ENCODE measurements around the gene PARPBP.
"Not testable (repeated sequence)": the region's sequence is repeated elsewhere in the genome, so short reads cannot be mapped to it uniquely, and the experiment has no call there.

PARPBP gene

DNA sequence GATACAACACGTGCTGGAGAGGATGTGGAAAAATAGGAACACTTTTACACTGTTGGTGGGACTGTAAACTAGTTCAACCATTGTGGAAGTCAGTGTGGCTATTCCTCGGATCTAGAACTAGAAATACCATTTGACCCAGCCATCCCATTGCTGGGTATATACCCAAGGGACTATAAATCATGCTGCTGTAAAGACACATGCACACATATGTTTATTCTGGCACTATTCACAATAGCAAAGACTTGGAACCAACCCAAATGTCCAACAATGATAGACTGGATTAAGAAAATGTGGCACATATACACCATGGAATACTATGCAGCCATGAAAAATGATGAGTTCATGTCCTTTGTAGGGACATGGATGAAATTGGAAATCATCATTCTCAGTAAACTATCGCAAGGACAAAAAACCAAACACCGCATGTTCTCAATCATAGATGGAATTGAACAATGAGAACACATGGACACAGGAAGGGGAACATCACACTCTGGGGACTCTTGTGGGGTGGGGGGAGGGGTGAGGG, 27.1 kb downstream of the PARPBP start:
- ATAC-seq: not testable (repeated sequence)

DNA sequence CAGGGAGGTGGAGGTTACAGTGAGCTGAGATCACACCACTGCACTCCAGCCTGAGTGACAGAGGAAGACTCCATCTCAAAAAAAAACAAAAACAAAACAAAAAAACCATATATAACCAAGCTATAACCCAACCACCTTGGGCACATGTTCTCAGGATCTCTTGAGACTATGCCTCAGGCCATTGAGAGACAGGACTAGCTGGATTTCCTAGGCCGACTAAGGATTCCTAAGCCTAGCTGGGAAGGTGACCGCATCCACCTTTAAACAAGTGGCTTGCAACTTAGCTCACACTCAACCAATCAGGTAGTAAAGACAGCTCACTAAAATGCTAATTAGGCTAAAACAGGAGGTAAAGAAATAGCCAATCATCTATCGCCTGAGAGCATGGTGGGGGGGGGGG, 35.2 kb downstream of the PARPBP start:
- DNase-seq, ATAC-seq: not testable (repeated sequence)

More for the DNA sequence above, 27.1 kb downstream of the PARPBP start:
- not testable (repeated sequence) for DNase-seq

DNA sequence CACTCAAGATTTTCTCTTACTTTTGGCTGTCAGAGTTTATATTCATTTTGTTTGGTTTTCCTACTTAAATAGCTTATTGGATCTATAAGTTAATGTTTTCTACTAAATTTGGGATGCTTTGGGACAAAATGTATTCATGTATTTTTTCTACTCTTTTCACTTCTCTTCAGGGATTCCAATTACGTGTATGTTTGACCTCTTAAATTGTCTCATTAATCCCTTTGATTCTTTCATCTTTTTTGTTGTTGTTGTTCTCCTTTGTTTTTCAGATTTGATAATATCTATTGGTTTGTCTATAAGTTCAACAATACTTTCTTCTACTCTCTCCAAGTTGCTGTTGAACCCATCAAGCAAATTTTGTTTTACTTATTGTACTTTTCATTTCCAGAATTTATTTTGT, 43.4 kb downstream of the PARPBP start:
- DNase-seq (no peak), ATAC-seq (no peak)

DNA sequence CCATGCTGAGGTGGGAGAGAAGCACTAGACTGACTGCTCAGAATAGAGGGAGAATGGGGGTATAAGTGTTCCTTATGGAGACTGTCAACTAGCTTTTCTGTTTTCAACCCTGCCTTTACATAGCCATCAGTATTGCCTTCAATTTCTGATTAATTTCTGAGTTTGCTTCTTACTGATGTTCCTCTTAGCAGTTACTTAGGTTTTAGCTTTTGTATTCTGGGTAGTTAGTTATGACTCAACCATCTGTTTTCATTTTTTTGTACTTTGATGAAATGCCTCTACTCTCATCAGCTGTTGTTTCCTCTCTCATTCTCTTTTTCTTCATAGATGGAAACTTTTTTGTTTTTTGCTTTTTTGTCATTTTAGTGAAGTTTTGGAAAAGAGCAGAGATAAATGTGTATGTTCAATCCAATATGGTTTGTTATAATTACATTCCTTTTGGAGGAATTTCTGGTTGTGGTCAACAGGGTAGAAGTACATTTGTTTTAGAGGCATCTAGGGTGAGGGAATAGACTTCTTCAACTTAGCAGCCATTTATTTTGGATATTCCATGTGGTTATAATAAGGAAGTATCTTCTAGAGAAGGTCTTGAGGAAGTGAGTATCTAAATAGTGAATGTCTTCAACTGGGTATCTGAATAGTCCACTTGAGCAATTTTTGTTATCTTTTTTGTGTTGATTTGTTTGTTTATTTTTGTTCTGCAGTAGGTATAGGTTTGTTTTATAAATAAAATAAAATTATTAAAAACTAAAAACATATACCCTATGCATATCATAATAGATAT, 48.0 kb downstream of the PARPBP start:
- ATAC-seq (peak; percentile 32), DNase-seq (no peak)

DNA sequence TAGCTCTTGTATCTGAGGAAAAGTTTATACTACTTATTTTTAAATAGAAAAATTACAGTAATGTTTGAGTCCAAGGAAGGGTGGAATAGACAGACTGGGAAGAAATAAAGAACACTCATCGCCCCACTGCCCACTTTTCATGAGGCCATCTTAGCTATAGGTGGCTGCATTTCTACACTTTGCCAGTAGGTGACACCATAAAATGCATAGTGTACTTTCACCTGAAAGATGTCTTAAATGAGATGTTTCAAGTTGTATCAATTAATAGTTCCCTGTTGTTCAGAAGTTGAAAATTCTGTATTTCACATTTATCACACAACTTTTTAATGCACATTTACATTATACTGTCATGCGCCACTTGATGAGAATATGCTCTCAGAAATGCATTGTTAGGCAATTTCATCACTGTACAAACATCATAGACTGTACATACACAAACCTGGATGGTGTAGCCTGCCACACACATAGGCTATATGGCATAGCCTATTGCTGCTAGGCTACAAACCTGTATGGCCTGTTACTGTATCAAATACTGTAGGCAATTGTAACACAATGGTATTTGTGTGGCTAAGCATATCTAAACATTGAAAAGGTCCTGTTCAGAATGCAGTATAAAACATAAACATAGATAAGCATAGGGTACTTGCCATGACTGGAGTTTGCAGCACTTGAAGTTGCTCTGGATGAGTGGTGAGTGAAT, 50.1 kb downstream of the PARPBP start:
- ATAC-seq (no peak), DNase-seq (peak; percentile 8)

DNA sequence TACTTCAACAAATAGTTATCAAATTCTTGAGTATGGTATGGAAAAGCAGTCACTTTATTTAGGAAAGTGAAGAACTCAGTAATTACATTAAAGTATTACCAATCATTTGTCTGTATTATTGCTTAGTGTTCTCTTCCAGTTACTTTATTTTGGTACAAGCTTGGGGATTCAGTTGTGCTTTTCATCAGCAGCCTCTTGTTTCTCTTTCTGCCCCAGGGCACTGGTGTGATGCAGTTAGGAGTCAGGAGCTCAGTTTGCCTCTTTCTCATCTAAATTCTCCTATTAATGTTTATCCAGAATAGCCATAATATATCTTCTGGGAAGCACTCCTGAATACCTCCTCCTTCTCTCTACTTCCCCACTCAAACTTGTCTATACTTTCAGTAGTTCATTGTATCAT, 52.0 kb downstream of the PARPBP start:
- DNase-seq: no peak

DNA sequence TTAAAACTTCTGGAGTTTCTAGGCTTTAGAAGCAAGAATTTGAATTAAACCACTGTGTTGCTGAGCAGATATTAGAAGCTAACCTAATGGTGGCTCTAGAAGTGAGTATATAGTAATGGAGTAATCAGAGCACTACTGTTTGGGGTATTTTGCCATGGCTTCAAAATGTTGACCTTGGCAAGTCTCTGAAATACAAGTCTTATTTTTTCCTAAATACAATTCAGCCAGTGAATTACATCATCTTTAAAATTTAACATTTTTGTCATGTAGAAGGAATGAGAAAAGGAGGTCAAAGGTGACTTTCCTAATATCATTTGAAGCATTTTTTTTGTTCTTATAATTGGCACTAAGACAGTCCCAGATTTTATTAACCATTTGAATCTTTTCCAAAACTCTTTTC, 52.5 kb downstream of the PARPBP start:
- DNase-seq: no peak
- ATAC-seq: no peak

More for the DNA sequence above, 52.0 kb downstream of the PARPBP start:
- ATAC-seq: no peak

DNA sequence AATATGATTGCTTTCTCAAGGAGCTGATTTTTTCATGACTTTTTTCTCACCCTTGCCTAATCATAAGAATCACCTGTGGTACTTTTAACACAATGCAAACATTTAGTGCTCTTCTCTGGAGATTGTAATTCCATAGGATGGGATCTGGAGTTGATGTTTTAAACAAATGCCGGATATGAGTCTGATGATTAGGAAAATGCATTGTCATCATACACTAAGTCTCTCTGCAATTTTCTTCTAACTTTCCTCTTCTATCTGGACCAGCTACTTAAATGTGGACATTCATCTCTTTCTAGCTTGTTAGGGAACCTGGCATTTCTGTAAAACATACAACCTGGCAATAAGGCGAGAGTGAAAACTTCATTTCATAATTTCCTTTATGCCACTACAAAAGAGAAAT, 54.1 kb downstream of the PARPBP start:
- ATAC-seq: no peak
- no peak for DNase-seq

DNA sequence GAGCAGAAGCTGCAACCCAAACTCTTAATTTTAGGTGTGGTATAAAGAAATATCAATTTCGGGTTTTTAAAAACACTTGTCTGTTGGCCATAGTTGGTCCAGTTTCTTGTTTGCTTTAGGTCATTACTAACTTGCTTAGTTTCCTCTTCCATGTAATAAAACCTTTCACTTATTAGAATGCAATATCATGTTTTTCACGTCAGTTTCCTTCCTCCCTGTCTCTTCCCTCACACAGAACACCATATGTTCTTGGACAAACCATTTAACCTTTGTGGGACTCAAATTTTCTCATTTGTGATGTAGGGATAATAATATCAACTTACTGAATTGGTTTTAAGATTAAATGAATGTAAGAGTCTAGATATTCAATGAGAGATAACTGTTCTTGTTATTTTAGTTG, 54.8 kb downstream of the PARPBP start:
- ATAC-seq: no peak
- DNase-seq: no peak

DNA sequence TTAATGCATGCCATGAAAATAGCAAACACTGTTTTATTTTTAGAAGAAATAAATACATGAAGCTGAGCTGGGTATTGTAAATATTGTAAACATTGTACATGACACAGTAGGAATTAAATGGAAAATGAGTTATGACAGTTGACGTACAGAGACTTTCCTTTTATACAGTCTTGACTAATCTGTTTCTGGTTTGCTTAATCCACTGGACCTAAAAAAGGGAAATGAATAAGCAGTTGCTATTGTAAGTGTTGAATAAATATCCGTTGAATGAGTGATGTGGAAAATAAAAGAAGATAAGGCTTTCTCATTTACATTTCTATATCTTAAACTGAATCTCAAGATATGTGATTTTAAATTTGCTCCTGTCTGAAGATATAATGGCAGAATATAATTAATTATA, 62.7 kb downstream of the PARPBP start:
- ATAC-seq: no peak

DNA sequence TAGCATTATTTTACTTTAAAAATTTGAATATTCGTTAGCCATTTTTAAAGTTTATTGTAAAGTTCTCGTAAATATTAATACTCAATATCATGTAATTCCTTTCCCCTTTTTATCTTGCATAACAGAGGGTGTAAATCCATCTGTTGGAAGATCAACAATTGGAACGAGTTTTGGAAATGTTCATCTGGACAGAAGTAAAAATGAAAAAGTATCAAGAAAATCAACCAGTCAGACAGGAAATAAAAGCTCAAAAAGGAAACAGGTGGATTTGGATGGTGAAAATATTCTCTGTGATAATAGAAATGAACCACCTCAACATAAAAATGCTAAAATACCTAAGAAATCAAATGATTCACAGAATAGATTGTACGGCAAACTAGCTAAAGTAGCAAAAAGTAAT, 75.8 kb downstream of the PARPBP start:
- no peak for ATAC-seq
- no peak for DNase-seq

More for the DNA sequence above, 62.7 kb downstream of the PARPBP start:
- no peak for DNase-seq

DNA sequence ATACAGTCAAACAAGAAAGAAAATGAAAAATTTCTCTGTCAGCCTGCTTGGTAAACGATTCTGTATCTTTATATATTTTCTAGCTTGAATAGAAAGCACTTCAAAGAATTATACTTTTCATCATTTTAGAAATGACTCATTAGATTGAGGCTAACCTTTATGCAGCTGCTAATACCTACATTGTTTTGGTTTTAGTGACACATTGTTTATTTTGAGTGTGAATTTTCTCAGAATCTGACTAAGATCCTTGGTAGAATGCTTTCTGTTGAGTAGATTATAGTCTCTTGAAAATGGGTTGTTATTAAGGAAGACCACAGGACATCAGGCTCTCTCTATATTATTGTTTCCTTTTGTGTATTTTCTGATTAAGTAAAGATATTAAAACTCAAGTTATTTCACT, 77.8 kb downstream of the PARPBP start, which contains the start of gene PMCH:
TSS of gene PMCH (minus strand) at position 45 of the 400 bp plus-strand sequence. CDS start 63 bp downstream, outside the sequence.
- ATAC-seq (peak; percentile 84), DNase-seq (no peak)

DNA sequence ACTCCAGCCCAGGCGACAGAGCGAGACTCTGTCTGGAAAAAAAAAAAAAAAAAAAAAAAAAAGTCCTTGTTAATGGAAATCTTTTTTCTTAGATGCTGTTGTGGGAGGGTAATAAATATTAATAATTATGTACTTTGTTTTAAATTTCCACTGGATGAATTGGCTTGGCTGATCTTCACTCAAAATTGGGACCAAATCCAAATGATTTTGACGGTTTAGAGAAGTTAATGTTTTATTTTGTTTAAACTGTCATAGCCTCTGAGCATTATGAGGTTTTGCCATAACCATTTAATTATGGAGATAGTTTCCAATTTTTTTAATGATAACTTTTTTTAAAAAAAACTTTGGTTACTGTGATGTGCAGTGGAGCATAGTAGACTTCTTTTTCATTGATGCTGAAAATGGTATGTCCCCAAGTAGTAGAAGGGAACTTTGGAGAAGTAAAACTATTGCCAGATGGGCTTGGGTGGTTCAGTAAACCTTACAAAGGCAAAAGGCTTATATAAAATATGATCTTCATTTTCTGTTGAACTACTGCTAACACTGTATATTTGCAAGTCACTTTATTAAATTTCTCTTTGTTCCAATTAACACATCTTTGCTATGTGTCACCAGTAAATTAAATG, 81.6 kb downstream of the PARPBP start:
- no peak for ATAC-seq
- no peak for DNase-seq

DNA sequence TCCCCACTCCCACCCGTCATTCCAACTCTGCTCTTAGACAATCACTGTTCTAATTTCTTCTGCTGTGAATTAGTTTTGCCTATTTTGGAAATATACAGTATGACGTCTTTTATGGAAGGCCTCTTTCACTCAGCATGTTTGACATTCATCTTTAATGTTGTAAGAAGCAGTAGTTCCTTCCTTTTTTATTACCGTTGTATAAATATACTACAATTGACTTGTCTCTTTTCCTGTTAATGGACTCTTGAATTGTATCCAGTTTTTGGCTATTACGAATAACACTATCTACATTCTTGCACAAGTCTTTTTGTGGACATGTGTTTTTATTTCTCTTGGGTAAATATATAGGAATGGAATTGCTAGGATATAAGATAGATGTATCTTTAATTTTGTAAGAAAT, 82.6 kb downstream of the PARPBP start:
- no peak for ATAC-seq
- DNase-seq: no peak

DNA sequence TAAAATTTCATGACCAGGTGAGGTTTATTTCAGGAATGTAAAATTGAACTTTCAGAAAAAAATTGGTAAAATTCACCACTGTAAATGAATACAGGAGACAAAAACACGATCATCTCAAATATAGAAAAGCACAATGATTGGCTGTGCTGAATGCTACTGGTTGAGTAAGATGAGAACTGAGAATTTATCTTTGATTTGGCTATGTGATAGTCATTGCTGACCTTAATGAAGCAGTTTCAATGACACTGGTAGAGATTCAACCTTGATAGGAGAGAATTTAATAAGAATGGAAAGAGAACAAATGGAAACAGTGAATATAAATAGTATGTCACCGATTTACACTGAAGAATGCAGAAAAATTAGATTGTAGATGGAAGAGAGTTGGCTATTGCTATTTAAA, 84.0 kb downstream of the PARPBP start:
- ATAC-seq: peak; percentile 71
- DNase-seq: no peak

DNA sequence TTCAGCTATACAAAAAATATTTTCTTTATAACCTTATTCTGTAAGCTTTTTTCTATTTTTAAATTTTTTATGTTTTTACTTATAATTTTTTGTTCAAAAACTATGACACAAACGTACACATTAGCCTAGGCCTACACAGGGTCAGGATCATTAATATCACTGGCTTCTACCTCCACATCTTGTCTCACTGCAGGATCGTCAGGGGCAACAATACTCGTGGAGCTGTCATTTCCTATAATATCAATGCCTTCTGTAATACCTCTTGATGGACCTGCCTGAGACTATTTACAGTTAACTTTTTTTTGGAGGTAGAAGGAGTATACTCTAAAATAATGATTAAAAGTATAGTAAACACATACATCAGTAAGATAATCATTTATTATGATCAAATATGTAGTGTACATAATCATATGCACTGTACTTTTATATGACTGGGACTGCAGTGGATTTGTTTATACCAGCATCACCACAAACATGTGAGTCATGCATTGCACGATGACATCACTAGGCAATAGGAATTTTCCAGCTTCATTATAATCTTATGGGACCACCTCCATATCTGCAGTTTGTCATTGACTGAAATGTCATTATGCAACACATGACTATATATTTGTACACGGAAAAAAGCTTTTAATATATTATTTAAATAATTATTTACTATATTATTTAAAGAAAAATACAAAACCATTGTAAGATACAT, 96.2 kb downstream of the PARPBP start:
- ATAC-seq: no peak
- DNase-seq: no peak

DNA sequence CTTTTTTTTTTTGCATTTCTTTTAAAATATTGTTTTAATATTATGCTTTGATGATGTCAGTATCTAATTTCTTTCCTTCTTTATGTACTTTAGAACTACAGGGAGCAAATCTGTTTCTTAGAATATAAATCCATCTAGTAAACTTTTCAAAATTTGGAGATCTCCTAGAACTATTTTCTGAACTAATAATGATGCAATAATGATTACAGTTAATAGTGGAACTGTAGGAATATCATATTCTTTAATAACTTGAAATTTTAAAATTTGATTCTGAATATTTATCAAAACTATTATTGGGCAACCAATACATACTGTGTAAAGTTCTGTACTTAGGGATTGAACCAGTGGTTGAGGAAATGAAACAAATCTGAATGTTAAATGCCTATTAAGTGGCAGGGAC, 100.8 kb downstream of the PARPBP start:
- DNase-seq (no peak), ATAC-seq (no peak)

DNA sequence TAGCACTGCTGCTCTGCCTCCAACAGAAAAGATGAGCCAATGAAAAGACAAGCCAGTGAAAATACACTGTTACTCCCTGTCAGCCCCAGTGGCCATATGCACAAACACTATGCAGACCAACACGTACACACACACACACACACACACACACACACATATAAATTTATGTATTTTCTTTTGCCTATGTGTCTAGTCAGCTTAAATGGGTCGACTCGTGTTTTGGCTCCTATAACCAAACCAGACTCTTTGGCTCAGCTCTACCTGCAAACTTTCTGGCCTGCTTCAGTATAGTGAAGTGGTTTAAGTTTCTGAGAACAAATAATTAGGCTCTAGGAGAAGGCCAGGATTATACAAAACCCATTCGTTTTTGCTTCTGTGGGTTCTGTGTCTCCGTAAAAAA, 108.0 kb downstream of the PARPBP start:
- no peak for ATAC-seq
- DNase-seq: no peak

DNA sequence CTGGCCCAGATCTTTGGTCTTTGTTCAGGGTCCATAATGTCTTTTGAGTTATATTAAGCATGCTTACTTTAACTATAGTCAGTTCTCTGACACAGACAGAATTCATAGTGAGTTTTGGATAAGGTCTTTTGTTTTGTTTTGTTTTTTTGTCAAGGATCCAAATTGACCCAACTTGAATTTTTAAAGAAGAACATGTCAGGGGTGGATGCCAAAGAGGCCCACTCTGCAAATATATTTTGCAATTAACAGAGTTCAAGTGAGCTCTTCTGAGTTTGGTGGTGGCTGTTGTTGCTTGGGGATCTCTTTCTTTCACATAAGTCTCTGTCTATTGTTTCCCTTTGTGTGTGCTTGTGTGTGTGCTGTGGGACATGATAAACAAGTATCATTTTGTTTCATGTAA, 112.1 kb downstream of the PARPBP start:
- DNase-seq (no peak), ATAC-seq (no peak)

DNA sequence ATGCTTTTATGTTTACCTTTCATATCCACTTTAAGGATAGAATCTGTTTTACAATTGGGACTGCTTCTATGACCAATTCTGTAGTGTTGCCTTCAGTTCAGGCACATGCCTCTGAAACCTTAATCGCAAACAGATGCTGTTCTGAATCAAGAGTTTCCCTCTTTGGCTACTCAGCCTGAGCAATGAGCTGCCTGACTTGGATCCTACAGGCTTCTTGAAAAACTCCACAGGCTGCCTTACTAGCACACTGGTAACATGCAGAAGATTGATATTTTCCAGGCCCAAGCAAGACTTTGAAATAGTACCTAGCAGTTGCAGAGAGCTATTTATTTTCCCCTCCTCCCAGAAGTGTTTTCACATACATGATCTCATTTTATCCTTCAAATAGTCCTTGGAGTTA, 112.5 kb downstream of the PARPBP start:
- ATAC-seq (no peak), DNase-seq (no peak)

DNA sequence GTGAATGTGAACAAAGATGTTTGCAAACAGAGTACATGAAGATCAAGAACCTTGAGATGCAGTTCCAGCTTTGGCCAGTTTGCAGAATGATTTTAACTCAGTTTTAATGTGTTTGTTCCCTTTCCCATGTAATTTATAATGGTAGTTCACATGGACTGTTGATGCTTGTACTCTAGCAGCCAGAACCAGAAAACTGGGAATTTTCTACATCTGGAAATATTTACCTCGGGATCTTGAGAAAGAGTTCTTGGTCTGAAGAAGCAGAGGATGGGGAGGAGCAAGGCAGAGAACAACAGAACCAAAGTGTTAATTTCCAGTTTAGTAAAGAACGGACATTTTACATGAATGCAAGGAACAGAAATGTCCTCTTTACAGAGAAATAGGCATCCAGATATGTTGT, 114.6 kb downstream of the PARPBP start:
- no peak for ATAC-seq
- DNase-seq: no peak

DNA sequence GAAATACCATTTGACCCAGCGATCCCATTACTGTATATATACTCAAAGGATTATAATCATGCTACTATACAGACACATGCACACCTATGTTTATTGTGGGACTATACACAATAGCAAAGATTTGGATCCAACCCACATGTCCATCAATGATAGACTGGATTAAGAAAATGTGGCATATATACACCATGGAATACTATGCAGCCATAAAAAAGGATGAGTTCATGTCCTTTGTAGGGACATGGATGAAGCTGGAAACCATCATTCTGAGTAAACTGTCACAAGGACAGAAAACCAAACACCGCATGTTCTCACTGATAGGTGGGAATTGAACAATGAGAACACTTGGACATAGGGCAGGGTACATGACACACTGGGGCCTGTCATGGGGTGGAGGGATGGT, 120.9 kb downstream of the PARPBP start:
- not testable (repeated sequence) for ATAC-seq, DNase-seq
